ENCODE data around the gene GALM. TPM values are rescaled to one million over a fixed set of nuclear protein-coding genes. Genes with fewer than 3 reads are reported as not detected.
"Not testable (repeated sequence)": the region's sequence is repeated elsewhere in the genome, so short reads cannot be mapped to it uniquely, and the experiment has no call there.

GALM gene
- total RNA-seq, 2 donors from 2014 or later: 9.2 to 16.8 TPM

GRCh38 chr2:38700881-38701458, 35.1 kb downstream of the GALM start:
- intact Hi-C loops (cut with DNase I): no loop called here
- DNase-seq: no peak
- no peak for ATAC-seq

GRCh38 chr2:38701542-38701941, 35.6 kb downstream of the GALM start:
- ATAC-seq: no peak
- intact Hi-C loops (cut with DNase I): no loop called here

GRCh38 chr2:38702413-38702812, 36.5 kb downstream of the GALM start:
- peak in 1 of 2 donors; percentile 21 for ATAC-seq
- intact Hi-C loops (cut with DNase I): no loop called here
- DNase-seq: no peak

More at GRCh38 chr2:38701542-38701941, 35.6 kb downstream of the GALM start:
- no peak for DNase-seq

- DNase-seq: not testable (repeated sequence)
These were observed 37.4 kb downstream of the GALM start for GRCh38 chr2:38703336-38703735.

GRCh38 chr2:38704664-38705063, 38.8 kb downstream of the GALM start:
- ATAC-seq (no peak), DNase-seq (no peak)
- intact Hi-C loops (cut with DNase I): no loop called here

More at GRCh38 chr2:38703336-38703735, 37.4 kb downstream of the GALM start:
- ATAC-seq; intact Hi-C loops (cut with DNase I): not testable (repeated sequence)

- ATAC-seq: no peak
- DNase-seq: no peak
- intact Hi-C loops (cut with DNase I): no loop called here
These were observed 41.0 kb downstream of the GALM start for GRCh38 chr2:38706846-38707345.

GRCh38 chr2:38708491-38708890, 42.6 kb downstream of the GALM start:
- ATAC-seq; DNase-seq; intact Hi-C loops (cut with DNase I): not testable (repeated sequence)

- no peak for DNase-seq
- intact Hi-C loops (cut with DNase I): no loop called here
- no peak for ATAC-seq
These were observed 43.1 kb downstream of the GALM start for GRCh38 chr2:38708900-38709566.

GRCh38 chr2:38709567-38710194, 43.8 kb downstream of the GALM start:
- no peak for ATAC-seq
- no peak for DNase-seq
- intact Hi-C loops (cut with DNase I): no loop called here

GRCh38 chr2:38711558-38711957, 45.6 kb downstream of the GALM start:
- intact Hi-C loops (cut with DNase I): no loop called here
- no peak for DNase-seq
- ATAC-seq: no peak

GRCh38 chr2:38712413-38712812, 46.5 kb downstream of the GALM start:
- intact Hi-C loops (cut with DNase I): no loop called here
- DNase-seq (no peak), ATAC-seq (no peak)

GRCh38 chr2:38712871-38713270, 47.0 kb downstream of the GALM start:
- ATAC-seq: no peak
- no peak for DNase-seq
- intact Hi-C loops (cut with DNase I): no loop called here

GRCh38 chr2:38713338-38713737, 47.4 kb downstream of the GALM start:
- ATAC-seq (no peak), DNase-seq (no peak)
- intact Hi-C loops (cut with DNase I): no loop called here

GRCh38 chr2:38714941-38715340, 49.0 kb downstream of the GALM start:
- DNase-seq; ATAC-seq; intact Hi-C loops (cut with DNase I): not testable (repeated sequence)

- intact Hi-C loops (cut with DNase I): no loop called here
- DNase-seq (no peak), ATAC-seq (no peak)
These were observed 50.3 kb downstream of the GALM start for GRCh38 chr2:38716185-38716584.

- no peak for ATAC-seq
These were observed 52.7 kb downstream of the GALM start for GRCh38 chr2:38718601-38719000.

GRCh38 chr2:38719706-38720105, 53.8 kb downstream of the GALM start:
- intact Hi-C loops (cut with DNase I): loop anchor here in 1 of 2 donors (5.0 kb wide), 1 partner anchor 52 kb away; the partner anchor contains the start of gene GALM
- ATAC-seq: no peak
- no peak for DNase-seq

More at GRCh38 chr2:38718601-38719000, 52.7 kb downstream of the GALM start:
- no peak for DNase-seq
- intact Hi-C loops (cut with DNase I): no loop called here

- DNase-seq (peak; percentile 83), ATAC-seq (peak; percentile 92 to 96)
- intact Hi-C loops (cut with DNase I): loop anchor here in 1 of 2 donors (5.0 kb wide), 1 partner anchor 53 kb away; the partner anchor contains the start of gene GALM
These were observed 54.8 kb downstream of the GALM start for GRCh38 chr2:38720613-38721241.

GRCh38 chr2:38722271-38723061, 56.6 kb downstream of the GALM start:
- DNase-seq (no peak), ATAC-seq (peak in 1 of 2 donors; percentile 55)
- intact Hi-C loops (cut with DNase I): loop anchor here in 1 of 2 donors (5.0 kb wide), 1 partner anchor 55 kb away; the partner anchor contains the start of gene GALM
